GM21360 (cell line): Measurements from ENCODE around the gene NFYB.
A peak's percentile ranks its signal among the peaks of the same experiment; 100 is the strongest.
"Not testable (repeated sequence)": the region's sequence is repeated elsewhere in the genome, so short reads cannot be mapped to it uniquely, and the experiment has no call there.

Experiments
- ATAC-seq: cut with Tn5 transposase; IDR thresholded peaks from one replicate; pipeline ENCODE4 v1.9.1; 2021; ENCODE audit warnings: mild to moderate bottlenecking, moderate library complexity; ENCODE audit not compliant: unreplicated experiment

NFYB gene

DNA sequence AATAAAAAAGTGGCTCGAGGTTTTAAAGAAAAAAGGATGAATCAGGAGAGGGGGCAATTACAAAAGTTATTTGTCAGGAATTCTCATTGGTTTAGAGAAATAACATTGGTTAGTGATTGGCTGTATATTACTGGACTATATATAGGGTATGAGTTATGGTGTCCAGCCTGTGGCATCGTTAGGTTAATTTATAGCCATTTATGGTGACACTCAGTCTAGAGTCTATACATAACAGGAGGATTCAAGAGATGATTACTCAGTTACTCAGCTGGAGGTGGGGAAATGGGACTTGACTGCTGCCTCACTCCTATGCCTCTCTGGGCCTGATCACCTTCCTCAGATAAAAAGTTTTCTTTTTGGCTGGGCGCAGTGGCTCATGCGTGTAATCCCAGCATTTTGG, 25.6 kb upstream of the NFYB start:
- ATAC-seq: no peak

DNA sequence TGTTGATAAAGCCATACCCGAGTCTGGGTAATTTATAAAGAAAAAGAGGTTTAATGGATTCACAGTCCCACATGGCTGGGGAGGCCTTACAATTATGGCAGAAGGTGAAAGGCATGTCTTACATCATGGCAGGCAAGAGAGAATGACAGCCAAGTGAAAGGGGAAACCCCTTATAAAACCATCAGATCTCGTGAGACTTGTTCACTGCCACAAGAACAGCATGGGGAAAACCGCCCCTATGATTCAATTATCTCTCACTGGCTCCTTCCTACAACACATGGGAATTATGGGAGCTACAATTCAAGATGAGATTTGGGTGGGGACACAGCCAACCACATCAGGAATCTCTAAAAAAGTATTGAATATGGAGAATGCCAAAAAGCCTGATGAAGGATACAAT, 25.0 kb upstream of the NFYB start:
- not testable (repeated sequence) for ATAC-seq

DNA sequence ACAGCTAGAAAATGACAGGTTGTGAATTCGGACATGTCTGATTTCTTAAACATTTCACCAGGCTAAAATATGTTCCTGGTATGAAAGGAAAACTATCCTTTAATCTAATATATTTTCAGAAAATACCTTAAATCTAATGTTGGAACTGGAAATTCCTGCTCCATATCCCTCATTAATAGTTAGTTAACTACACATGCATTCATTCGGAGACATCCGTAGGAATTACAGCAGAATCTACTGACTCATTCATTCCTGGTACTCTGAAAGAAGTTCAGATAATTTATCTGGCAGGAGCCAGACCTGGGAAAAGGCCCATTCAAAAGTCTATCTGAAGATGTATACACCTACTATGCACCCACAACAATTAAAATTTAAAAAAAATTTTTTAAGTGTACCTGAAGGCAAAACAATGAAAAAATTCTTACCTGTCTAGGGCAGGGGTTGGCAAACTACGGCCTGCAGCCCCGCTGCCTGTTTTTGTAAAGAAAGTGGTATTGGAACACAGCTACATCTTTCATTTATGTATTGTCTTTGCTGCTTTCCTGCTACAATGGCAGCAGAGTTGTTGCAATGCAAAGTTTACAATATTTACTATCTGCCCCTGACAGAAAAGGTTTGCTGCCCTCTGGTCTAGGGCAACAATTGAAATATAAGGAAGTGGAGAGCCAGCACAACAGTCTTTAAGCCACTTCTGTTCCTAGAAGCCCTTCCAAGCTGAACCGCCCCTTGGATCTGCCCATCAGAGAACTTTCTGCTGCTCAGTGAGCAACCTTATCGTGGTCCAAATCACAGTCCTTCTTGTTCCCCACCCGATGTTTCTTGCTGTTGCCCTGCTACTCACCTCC, 17.9 kb upstream of the NFYB start:
- ATAC-seq: no peak

DNA sequence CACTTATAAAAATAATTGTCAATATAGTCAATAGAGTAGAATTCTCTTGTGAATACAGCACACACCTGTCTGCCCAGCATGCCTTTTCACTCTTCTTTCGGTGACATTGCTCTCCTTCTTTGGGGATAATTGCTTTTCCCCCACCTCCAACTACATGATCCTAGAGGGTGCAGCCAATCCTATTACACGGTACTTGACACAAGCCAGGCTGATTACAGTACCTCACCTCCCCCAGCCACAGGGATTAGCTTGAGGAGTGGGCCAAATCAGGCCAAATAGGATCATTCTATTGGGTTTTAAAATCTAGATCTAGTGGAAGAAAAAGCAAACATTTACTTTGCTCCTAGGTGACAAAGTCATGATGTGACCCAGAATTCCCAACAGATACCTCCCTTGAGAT, 16.8 kb upstream of the NFYB start:
- no peak for ATAC-seq

DNA sequence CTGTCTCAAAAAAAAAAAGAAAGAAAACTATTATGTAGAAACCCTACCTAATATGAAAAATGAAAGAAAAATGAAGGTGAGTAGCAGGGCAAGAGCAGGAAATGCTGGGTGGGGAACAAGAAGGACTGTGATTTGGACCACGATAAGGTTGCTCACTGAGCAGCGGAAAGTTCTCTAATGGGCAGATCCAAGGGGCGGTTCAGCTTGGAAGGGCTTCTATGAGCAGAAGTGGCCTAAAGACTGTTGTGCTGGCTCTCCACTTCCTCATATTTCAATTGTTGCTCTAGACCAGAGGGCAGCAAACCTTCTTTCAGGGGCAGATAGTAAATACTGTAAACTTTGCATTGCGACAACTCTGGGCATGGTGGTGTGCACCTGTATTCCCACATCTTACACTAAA, 16.3 kb upstream of the NFYB start:
- ATAC-seq: no peak

DNA sequence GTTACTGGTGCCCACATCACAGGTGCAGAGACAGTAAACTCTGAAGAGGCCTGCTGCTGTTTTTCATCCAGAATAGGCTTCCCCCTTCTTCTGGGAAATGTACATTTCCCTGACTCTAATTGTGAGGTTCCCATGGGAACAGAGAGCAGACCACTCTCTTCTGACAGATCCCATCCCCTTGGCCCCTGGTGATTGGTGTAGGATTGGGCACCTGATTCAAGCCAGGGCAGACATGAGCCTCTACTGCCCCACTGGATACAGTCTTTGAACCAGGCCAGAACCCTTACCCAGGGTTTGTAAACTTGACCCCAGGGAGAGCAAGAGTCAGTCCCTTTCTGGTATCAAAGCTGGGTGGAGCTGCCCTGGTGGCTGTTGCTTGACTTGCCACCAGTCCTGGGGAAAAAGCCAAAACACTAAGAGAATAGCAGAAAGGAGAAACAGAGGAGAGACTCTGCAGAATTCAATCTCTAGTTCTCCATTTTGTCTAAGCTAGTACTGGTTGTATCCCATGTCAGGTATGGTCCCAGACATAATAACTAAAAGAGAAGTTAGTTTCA, 14.8 kb upstream of the NFYB start:
- ATAC-seq: no peak

DNA sequence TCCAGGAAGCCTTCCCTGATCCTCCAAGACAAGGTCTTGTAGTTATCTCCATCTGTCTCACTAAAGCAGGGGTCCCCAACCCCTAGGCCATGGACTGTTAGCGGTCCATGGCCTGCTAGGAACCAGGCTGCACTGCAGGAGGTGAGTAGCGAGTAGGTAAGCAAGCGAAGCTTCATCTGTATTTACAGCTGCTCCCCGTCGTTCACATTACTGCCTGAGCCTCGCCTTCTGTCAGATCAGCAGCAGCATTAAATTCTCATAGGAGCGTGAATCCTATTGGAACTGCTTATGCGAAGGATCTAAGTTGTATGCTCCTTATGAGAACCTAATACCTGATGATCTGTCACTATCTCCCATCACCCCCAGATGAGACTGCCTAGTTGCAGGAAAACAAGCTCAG, 12.4 kb upstream of the NFYB start:
- ATAC-seq: no peak

DNA sequence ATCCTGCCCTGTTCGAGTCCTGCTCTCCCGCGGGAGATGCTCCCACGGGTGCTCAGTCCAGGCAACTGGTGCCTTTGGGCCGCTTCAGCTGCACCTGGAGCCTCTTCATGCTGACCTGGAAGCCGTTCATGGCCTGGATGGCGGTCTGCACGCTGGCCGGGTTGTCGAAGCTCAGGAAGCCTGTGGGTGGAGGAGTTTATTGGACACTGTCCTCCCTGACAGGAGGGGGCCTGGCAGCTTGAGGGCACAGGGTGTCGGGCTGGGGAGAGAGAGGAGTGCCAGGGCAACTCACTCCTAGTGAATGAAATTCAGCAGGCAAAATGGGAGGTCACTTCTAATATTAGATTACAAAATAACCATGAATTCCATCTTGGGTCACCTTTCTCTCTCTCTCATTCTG, 9.3 kb upstream of the NFYB start:
- ATAC-seq: no peak

DNA sequence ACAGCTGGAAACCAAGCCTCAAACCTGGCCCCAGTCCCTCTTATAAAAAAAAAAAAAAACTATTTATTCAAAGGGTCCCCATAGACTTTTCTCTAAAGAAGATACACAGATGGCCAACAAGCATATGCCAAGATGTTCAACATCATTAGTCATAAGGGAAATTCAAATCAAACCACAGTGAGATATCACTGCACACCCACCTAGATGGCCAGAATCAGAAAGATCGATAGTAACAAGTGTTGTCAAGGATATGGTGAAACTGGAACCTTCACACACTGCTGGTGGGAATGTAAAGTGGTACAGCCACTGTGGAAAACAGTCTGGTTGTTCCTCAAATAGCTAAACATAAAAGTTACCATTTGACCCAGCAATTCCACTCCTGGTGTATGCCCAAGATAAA, 5.9 kb upstream of the NFYB start:
- no peak for ATAC-seq

DNA sequence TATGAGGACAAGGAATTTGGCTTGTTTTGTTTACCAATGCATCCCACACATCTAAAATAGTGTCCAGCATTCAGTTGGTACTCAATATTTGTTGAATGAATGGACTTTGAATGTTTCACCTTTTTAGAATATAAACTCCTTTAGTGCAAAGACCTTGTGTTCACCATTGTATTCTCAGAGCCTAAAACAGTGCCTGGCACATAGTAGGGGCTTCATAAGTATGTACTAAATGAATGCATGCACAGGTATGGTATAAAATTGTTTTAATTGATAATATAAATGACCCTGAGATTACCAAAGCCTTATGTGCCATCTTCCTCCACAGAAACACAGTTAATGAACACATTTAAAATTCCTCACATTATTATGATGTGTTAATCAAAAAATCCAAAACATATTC, 5.0 kb upstream of the NFYB start:
- ATAC-seq: no peak

DNA sequence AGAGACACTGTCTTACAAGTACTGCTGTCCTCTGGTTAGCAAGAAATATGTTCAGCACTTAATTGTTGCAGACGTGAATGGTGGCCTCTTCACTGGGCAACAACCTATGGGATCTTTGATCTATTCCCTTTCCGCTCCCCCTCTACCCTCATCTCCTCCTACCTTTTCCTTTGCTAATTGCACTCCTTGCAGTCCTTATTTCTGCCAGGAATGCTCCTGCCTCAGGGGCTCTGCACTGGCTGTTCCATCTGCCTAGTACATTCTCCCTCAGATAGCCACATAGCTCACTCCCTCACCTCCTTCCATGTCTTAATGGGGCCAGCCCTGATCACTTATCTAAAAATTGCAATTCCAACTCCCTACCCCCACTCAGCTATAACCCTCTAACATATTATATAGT, 4.5 kb upstream of the NFYB start:
- no peak for ATAC-seq

DNA sequence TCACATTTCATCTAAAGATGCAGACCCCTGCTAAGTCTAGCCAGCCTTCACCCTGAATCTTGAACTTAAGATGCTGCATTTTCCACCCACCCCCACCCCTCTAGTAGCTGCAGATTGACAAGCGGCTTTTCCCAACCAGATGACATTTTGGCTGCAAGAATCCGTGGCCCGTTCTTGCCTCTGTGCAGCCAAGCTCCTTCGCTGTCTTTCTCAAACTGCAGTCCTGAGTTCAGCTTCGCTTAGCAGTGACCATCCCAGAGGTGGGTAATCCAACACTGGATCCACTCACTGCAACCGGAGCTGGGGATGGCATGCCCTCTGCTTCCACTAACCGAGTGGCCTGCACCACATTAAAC, 765 bp upstream of the NFYB start:
- ATAC-seq: no peak

DNA sequence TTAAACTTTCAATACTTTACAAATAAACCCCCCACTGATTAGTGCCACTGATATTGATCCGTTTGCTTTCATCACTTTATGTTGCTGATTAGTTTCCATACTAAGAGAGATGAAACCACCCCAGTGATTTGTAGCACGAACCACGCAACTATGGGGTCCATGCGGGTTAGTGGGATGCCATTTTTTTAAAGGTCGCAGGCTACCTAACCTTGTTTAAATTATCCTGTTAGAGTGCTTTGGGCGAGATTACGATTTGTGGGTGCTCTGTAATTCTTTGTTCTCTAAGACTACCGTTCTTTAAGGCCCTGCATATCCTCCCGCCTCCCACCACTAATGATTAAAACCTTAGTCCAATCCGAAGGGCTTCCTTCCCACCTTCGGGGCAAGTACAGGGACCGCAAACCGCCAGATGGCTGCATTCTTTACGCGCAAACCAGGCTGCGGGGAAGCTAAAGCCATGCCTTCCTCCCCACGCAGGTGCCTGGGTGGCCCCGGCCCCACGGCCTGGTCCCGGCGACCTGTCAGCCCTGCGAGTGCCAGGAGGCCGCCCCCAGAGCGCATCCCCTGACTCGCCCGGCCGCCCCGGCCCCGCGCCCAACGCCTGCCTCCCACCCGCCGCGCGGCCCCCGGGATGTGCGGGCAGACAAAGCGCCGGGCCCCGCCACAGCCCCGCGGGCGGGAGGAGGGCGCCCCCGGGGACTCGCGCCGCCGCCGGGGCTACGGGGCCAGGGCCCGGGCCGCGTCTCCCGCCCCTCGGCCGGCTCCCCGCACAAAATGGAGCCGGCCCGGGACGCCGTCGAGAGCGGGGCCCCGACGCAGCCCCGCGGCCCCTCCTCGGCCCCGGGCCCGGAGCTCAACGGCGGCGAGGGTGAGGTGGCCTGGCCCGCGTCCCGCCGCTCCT, 759 bp downstream of the NFYB start:
- peak; percentile 26 for ATAC-seq

DNA sequence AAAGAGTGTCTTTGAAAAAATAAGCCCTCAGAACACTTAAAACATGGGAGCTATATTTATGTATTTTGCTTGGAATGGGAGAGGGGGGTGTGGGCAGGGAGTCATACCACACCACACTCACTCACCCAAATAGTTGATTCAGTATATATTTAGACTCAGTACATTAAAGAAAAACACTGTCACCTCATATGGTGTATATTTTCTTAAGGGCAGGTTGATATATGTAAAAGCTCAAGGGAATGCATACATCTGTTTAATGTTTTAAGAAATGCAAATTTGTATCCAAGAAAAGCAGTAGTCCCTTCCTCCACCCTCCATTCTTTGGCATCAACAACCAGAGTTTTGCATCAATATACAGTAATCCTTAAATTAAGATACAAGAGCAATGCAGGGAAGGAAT, 1.4 kb downstream of the NFYB start:
- ATAC-seq: no peak

DNA sequence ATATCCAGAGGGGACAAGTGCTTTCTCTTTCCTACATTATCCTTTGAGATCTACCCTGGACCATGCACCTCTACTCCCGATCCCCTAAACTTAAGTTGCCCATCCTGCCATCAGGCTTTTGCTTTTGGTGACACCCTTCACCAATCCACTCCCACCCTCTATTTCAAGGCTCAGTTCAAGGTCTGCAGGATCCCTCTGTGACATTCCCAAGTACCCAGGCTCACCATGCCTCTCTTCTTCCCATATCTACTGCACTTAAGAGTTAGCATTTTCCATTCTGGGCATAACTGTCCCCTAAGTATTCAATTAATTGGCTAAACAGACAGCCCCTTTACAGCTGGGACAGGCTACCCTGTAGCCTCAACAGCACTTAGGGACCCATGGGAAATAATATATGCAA, 3.1 kb downstream of the NFYB start:
- no peak for ATAC-seq

DNA sequence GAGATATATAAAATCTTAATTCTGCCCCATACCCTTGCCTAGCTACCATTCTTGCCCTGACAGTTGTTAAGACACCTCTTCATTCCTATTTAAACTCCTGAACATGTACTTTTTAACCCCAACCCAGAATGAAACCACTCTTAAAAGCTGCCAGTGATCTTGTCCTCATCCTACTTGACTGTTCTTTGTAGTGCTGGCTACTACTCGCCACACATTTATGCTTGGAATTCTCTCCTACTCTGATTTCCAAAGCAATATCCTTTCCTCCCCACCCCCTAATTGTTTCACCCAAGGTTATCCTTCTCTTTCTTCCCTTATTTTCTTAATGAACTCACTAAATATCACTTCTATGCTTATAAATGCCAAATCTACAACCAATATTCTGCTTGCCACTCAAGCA, 4.1 kb downstream of the NFYB start:
- ATAC-seq: no peak

DNA sequence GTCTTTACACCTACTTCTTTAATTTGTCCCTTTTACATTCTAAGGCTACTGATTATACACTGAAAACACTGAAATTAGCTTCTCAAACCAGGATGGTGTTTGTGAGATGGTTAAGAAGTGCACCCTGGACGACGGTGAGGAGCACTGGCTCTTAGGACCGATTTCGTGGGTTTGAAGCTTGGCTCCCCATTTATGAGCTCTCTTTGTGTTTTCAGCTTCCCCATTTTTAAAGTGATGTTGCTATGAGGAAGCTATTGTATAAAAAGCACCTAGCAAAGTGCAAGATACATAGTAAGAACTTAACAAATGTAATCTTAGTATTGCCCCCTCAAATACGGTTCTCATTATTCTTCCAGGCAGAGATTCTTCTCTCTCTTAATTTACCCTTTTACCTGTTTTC, 4.7 kb downstream of the NFYB start:
- ATAC-seq: no peak

DNA sequence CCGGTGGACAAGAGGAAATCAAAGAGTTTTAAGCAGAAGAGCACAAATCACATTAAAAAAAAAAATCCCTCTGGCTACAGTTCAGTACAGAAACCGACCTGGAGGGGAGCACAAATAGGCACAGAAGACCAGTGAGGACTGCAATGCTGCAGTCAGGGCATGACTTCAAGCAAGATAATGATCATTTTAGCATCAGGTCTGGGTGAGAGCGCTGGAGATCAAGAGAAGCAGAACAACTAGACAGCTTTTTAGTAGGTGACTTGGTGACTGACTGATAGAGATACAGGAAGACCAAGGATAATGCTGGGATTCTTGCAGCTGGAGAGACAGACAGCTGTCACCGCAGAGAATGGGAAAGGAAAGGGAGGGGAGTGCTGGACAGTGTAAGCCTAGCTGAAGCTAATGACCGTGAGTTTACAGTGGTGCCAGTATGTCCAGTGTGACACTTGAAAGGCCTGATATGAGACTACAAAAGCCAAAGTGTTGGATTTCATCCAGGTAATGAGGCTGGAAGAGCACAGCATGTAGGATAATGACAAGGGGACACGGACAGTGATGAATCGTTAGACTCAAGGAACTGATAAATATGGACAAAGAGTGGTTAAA, 5.6 kb downstream of the NFYB start:
- ATAC-seq: no peak

DNA sequence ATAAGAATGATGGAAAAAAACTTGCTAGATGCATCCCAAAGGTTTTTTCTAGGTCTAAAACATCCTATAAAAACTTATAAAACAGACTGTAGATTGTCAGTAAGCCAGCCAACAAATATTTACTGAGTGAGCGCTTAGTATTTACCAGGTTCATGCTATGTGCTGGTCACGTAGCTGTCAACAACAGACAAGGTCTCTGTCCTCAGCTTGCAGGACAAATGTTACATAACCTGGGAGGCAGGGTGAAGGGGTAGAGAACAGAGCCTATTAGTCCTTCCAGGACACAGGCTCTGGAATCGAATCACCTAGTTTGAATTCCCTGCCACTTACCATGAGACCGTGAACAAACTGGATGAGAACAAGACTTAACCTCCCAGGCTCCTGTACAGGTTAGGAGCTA, 6.4 kb downstream of the NFYB start:
- no peak for ATAC-seq

DNA sequence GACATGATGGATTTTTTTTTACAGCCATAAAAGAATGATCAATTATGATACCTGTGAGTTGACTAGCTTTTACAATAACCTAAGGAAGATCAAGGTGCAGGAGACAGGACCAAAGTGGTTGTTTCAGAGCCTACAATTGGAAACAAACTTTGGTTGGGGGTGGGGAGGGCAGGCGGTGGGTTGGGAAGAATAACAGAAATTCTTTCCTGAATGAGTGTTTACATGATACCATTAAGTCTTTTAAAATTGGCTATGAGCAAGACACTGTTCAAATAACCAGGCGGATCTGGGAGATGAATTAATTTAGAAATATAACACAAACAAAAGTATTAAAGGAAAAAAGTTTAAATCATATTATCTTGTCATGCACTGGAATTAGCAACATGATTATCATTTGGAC, 7.2 kb downstream of the NFYB start:
- no peak for ATAC-seq

DNA sequence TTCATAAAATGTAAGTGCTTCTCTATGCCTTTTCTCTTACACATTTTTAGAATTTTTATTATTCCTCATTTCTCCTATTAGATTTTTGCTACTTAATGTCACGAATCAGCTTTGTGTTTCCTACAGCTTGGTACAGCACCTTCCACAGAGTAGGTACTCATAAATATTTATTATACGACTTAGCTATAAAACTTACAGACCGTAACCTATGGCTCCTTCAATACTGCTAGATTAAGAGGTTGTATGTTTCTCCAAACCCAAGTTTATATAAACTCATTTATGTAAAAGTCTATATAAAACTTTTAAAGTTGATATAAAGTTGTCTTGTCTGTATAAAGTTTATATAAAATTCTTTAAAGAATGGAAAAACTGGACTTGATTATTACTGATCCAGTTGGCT, 11.5 kb downstream of the NFYB start:
- ATAC-seq: no peak

DNA sequence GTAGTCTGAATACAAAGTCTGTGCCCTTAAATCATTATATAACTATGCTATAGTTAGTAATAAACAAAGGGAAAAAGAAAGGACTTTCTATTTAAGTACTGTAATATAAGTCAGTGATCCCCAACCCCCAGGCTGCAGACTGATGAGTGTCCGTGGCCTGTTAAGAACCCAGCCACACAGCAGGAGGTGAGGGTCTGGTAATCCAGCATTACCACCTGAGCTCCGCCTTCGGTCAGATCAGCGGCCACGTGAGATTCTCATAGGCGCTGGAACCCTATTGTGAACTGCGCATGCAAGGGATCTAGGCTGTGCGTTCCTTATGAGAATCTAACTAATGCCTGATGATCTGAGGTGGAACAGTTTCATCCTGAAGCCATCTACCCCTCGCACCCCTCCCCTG, 15.7 kb downstream of the NFYB start:
- ATAC-seq: no peak
